ENCODE measurements around the gene NTN1.

The NTN1 gene

GRCh38 chr17:9213303-9213640, 192.0 kb downstream of the NTN1 start:
- no peaks in the 10 kb centered on the region for H3K79me2 ChIP-seq (ENCODE audit: insufficient read depth, low read depth)
- H3K36me3 ChIP-seq (ENCODE audit: insufficient read depth), result no peaks in the 10 kb centered on the region
- no peak overlapping the region for H2AFZ ChIP-seq (ENCODE audit: low read depth)
- H3K4me2 ChIP-seq, result no peak overlapping the region
- no peak overlapping the region for H3K27ac ChIP-seq
- no peak overlapping the region for H3K9ac ChIP-seq
- no peak for TF ChIP-seq CTCF (conservative IDR thresholded peaks at IDR 0.05; ENCODE audit: low read depth, low read length)
- no peaks in the 10 kb centered on the region for H3K4me1 ChIP-seq (ENCODE audit: low read depth, poor library complexity, severe bottlenecking)
- no peaks in the 10 kb centered on the region for H4K20me1 ChIP-seq (ENCODE audit: insufficient read depth)
- no peak overlapping the region for H3K4me3 ChIP-seq (IDR thresholded peaks at IDR 0.05; ENCODE audit: insufficient read depth, low read depth, low read length)
- H3K27me3 ChIP-seq (ENCODE audit: insufficient read depth, low read depth), result no peaks in the 10 kb centered on the region

- Histone ChIP-seq H3K27ac (no peak overlapping the region), H3K4me3 (IDR thresholded peaks at IDR 0.05; ENCODE audit: insufficient read depth, low read depth, low read length) (no peak overlapping the region), H4K20me1 (ENCODE audit: insufficient read depth) (no peaks in the 10 kb centered on the region), H3K4me1 (ENCODE audit: low read depth, poor library complexity, severe bottlenecking) (no peaks in the 10 kb centered on the region), H3K4me2 (no peak overlapping the region), H3K27me3 (ENCODE audit: insufficient read depth, low read depth) (no peaks in the 10 kb centered on the region), H3K9ac (no peak overlapping the region), H2AFZ (ENCODE audit: low read depth) (no peak overlapping the region), H3K36me3 (ENCODE audit: insufficient read depth) (no peaks in the 10 kb centered on the region), H3K79me2 (ENCODE audit: insufficient read depth, low read depth) (no peaks in the 10 kb centered on the region)
- TF ChIP-seq CTCF (conservative IDR thresholded peaks at IDR 0.05; ENCODE audit: low read depth, low read length), result no peak
Observed at GRCh38 chr17:9215465-9215864, 194.2 kb downstream of the NTN1 start.

- H3K4me3 ChIP-seq (IDR thresholded peaks at IDR 0.05; ENCODE audit: insufficient read depth, low read depth, low read length), result no peak overlapping the region
- no peak overlapping the region for H3K27ac ChIP-seq
- no peaks in the 10 kb centered on the region for H3K4me1 ChIP-seq (ENCODE audit: low read depth, poor library complexity, severe bottlenecking)
- H3K79me2 ChIP-seq (ENCODE audit: insufficient read depth, low read depth), result no peaks in the 10 kb centered on the region
- H3K27me3 ChIP-seq (ENCODE audit: insufficient read depth, low read depth), result no peaks in the 10 kb centered on the region
- no peaks in the 10 kb centered on the region for H3K36me3 ChIP-seq (ENCODE audit: insufficient read depth)
- no peak for TF ChIP-seq CTCF (conservative IDR thresholded peaks at IDR 0.05; ENCODE audit: low read depth, low read length)
- H3K9ac ChIP-seq, result no peak overlapping the region
- no peaks in the 10 kb centered on the region for H4K20me1 ChIP-seq (ENCODE audit: insufficient read depth)
- H3K4me2 ChIP-seq, result no peak overlapping the region
- no peak overlapping the region for H2AFZ ChIP-seq (ENCODE audit: low read depth)
Observed at GRCh38 chr17:9217151-9218056, 196.1 kb downstream of the NTN1 start.

GRCh38 chr17:9218064-9218635, 196.8 kb downstream of the NTN1 start:
- no peak overlapping the region for H3K9ac ChIP-seq
- no peaks in the 10 kb centered on the region for H3K4me1 ChIP-seq (ENCODE audit: low read depth, poor library complexity, severe bottlenecking)
- no peak overlapping the region for H3K4me3 ChIP-seq (IDR thresholded peaks at IDR 0.05; ENCODE audit: insufficient read depth, low read depth, low read length)
- H3K27ac ChIP-seq, result no peak overlapping the region
- no peaks in the 10 kb centered on the region for H3K36me3 ChIP-seq (ENCODE audit: insufficient read depth)
- no peak overlapping the region for H2AFZ ChIP-seq (ENCODE audit: low read depth)
- H3K4me2 ChIP-seq, result no peak overlapping the region
- no peaks in the 10 kb centered on the region for H4K20me1 ChIP-seq (ENCODE audit: insufficient read depth)
- no peaks in the 10 kb centered on the region for H3K27me3 ChIP-seq (ENCODE audit: insufficient read depth, low read depth)
- no peaks in the 10 kb centered on the region for H3K79me2 ChIP-seq (ENCODE audit: insufficient read depth, low read depth)
- TF ChIP-seq CTCF (conservative IDR thresholded peaks at IDR 0.05; ENCODE audit: low read depth, low read length), result no peak

All from KMS-11 (cell line).